ENCODE data around the gene BBLN.

BBLN gene

DNA sequence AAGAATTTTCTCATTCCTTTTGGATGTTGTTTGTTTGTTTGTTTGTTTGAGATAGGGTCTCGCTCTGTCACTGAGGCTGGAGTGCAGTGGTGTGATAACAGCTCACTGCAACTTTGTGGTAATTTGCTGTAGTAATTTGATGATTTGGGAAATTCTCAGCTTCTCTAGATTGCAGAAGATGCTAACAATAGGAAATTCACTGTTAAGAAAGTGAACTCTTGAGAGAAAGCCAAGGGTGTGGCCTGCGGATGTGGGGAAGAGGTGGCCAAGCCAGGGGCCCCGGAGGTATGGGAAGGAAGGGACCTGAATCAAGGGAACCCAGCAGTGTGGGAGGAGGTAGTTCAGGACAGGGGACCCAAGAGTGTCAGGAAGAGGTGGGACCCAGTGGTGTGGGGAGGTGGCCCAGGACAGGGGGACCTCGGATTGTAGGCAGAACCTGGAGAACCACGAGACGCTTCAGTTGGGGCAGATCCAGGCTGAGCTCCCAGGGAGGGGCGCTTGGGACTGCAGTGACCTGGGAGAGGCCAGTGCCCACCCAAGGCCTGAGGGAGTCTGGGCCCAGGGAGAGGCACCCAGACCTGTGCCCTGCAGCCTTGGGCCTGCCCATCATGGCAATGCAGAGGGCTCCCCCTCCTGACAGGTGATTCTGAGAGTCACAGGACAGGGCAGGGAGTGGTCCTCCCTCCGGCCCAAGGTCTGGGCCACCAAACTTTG is 16.4 kb upstream of the BBLN start:
- H3K9ac ChIP-seq (ENCODE audit: low read length), result no peak overlapping the region
- no peak overlapping the region for H2AFZ ChIP-seq (ENCODE audit: low read length)
- no peak for DNase-seq
- no peaks in the 10 kb centered on the region for H4K20me1 ChIP-seq (ENCODE audit: insufficient read depth, low read length)
- no peak overlapping the region for H3K4me3 ChIP-seq (ENCODE audit: low read length)
- H3F3A ChIP-seq (ENCODE audit: insufficient read depth, low read length), result no peaks in the 10 kb centered on the region
- TF ChIP-seq EZH2 (optimal IDR thresholded peaks at IDR 0.05; ENCODE audit: low read depth, low read length) (no peak), CTCF (IDR thresholded peaks at IDR 0.05; ENCODE audit: low read length) (no peak), EZH2phosphoT487 (IDR thresholded peaks at IDR 0.05; ENCODE audit: low read length) (no peak)
- H3K9me2 ChIP-seq (replicated peaks; ENCODE audit: insufficient read depth, low read length), result no peaks in the 10 kb centered on the region
- no peaks in the 10 kb centered on the region for H3K36me3 ChIP-seq (replicated peaks; ENCODE audit: insufficient read depth, low read length)
- no peaks in the 10 kb centered on the region for H3K79me2 ChIP-seq (ENCODE audit: low read length)
- H3K27me3 ChIP-seq (replicated peaks; ENCODE audit: insufficient read depth, low read length), result peaks cover 13% of the 10 kb centered on the region; the same call in 1 of the 2 replicates
- H3K27ac ChIP-seq (ENCODE audit: low read length), result no peak overlapping the region
- H3K4me2 ChIP-seq (ENCODE audit: low read depth, low read length), result no peak overlapping the region
- no peaks in the 10 kb centered on the region for H3K4me1 ChIP-seq (ENCODE audit: low read length)
- no peaks in the 10 kb centered on the region for H3K9me3 ChIP-seq (replicated peaks; ENCODE audit: insufficient read depth, low read length)

GRCh38 chr9:128144239-128145181 is 15.6 kb upstream of the BBLN start:
- DNase-seq, result no peak
- Histone ChIP-seq H3K27me3 (replicated peaks; ENCODE audit: insufficient read depth, low read length) (peaks cover 12% of the 10 kb centered on the region; the same call in 1 of the 2 replicates), H3K9me2 (replicated peaks; ENCODE audit: insufficient read depth, low read length) (no peaks in the 10 kb centered on the region), H3K27ac (ENCODE audit: low read length) (no peak overlapping the region), H3K4me3 (ENCODE audit: low read length) (no peak overlapping the region), H2AFZ (ENCODE audit: low read length) (no peak overlapping the region), H3K36me3 (replicated peaks; ENCODE audit: insufficient read depth, low read length) (no peaks in the 10 kb centered on the region), H3K9ac (ENCODE audit: low read length) (no peak overlapping the region), H3F3A (ENCODE audit: insufficient read depth, low read length) (no peaks in the 10 kb centered on the region), H4K20me1 (ENCODE audit: insufficient read depth, low read length) (no peaks in the 10 kb centered on the region), H3K79me2 (ENCODE audit: low read length) (no peaks in the 10 kb centered on the region), H3K4me1 (ENCODE audit: low read length) (no peaks in the 10 kb centered on the region), H3K9me3 (replicated peaks; ENCODE audit: insufficient read depth, low read length) (no peaks in the 10 kb centered on the region), H3K4me2 (ENCODE audit: low read depth, low read length) (no peak overlapping the region)
- TF ChIP-seq EZH2phosphoT487 (IDR thresholded peaks at IDR 0.05; ENCODE audit: low read length) (no peak), EZH2 (optimal IDR thresholded peaks at IDR 0.05; ENCODE audit: low read depth, low read length) (no peak), CTCF (IDR thresholded peaks at IDR 0.05; ENCODE audit: low read length) (no peak)

- Histone ChIP-seq H3K4me2 (ENCODE audit: low read depth, low read length) (no peak overlapping the region), H3K9ac (ENCODE audit: low read length) (no peak overlapping the region), H4K20me1 (ENCODE audit: insufficient read depth, low read length) (no peaks in the 10 kb centered on the region), H3K4me1 (ENCODE audit: low read length) (no peaks in the 10 kb centered on the region), H3K36me3 (replicated peaks; ENCODE audit: insufficient read depth, low read length) (no peaks in the 10 kb centered on the region), H2AFZ (ENCODE audit: low read length) (no peak overlapping the region), H3K4me3 (ENCODE audit: low read length) (no peak overlapping the region), H3K9me2 (replicated peaks; ENCODE audit: insufficient read depth, low read length) (no peaks in the 10 kb centered on the region), H3K9me3 (replicated peaks; ENCODE audit: insufficient read depth, low read length) (no peaks in the 10 kb centered on the region), H3F3A (ENCODE audit: insufficient read depth, low read length) (no peaks in the 10 kb centered on the region), H3K79me2 (ENCODE audit: low read length) (no peaks in the 10 kb centered on the region), H3K27me3 (replicated peaks; ENCODE audit: insufficient read depth, low read length) (peaks cover 7% of the 10 kb centered on the region; the same call in 1 of the 2 replicates), H3K27ac (ENCODE audit: low read length) (no peak overlapping the region)
- no peak for DNase-seq
- no peak for TF ChIP-seq EZH2phosphoT487 (IDR thresholded peaks at IDR 0.05; ENCODE audit: low read length)
- no peak for TF ChIP-seq CTCF (IDR thresholded peaks at IDR 0.05; ENCODE audit: low read length)
- no peak for TF ChIP-seq EZH2 (optimal IDR thresholded peaks at IDR 0.05; ENCODE audit: low read depth, low read length)
Measured at GRCh38 chr9:128145536-128145935, 14.5 kb upstream of the BBLN start.

Measured in MM.1S (cell line).